DOHH2 (cell line): ENCODE results near the gene PRR23A.
"Not testable (repeated sequence)": the region's sequence is repeated elsewhere in the genome, so short reads cannot be mapped to it uniquely, and the experiment has no call there.

ENCODE experiments used
- H3F3A ChIP-seq: fragments of 200-600 bp; sonication (generic), shearing (Covaris generic); 2 replicates; pipeline ENCODE4 v1.6.0; 2016; ENCODE audit warnings: antibody characterized with exemption, mild to moderate bottlenecking; ENCODE audit not compliant: control insufficient read depth, insufficient read depth
- H3K27ac ChIP-seq: fragments of 200-600 bp; sonication (generic); 2 replicates; pipeline ENCODE4 v1.5.1; 2014; ENCODE audit warnings: low read depth, mild to moderate bottlenecking, low read length, moderate library complexity
- H3K27me3 ChIP-seq: fragments of 200-600 bp; sonication (generic); 2 replicates; pipeline ENCODE4 v1.6.1; 2014; ENCODE audit warnings: mild to moderate bottlenecking, low read length, mixed read lengths; ENCODE audit not compliant: control insufficient read depth
- H3K36me3 ChIP-seq: fragments of 200-600 bp; sonication (generic); 2 replicates; pipeline ENCODE4 v1.6.1; 2014; ENCODE audit warnings: mild to moderate bottlenecking, low read length, moderate library complexity, mixed read lengths; ENCODE audit not compliant: control insufficient read depth
- H3K4me1 ChIP-seq: fragments of 200-600 bp; sonication (generic); 2 replicates; pipeline ENCODE4 v1.6.1; 2014; ENCODE audit warnings: mild to moderate bottlenecking, low read length, mixed read lengths; ENCODE audit not compliant: control insufficient read depth
- H3K4me2 ChIP-seq: fragments of 200-600 bp; sonication (generic); 2 replicates; pipeline ENCODE4 v1.6.0; 2014; ENCODE audit warnings: mild to moderate bottlenecking, low read length, moderate library complexity
- H3K4me3 ChIP-seq: fragments of 200-600 bp; sonication (generic); 2 replicates; pipeline ENCODE4 v1.5.1; 2014; ENCODE audit warnings: mild to moderate bottlenecking, low read length, mixed read lengths
- H3K79me2 ChIP-seq: fragments of 200-600 bp; sonication (generic); 2 replicates; pipeline ENCODE4 v1.6.1; 2014; ENCODE audit warnings: mild to moderate bottlenecking, low read length, mixed read lengths; ENCODE audit not compliant: control insufficient read depth
- H3K9me2 ChIP-seq: fragments of 200-600 bp; sonication (generic); replicated peaks from 2 replicates; pipeline ENCODE4 v1.6.1; 2014; ENCODE audit warnings: mild to moderate bottlenecking, low read length, mixed read lengths; ENCODE audit not compliant: control insufficient read depth
- H3K9me3 ChIP-seq: fragments of 200-600 bp; sonication (generic); 2 replicates; pipeline ENCODE4 v1.6.1; 2014; ENCODE audit warnings: antibody characterized with exemption, low read length, mixed read lengths; ENCODE audit not compliant: control insufficient read depth, insufficient read depth
- H4K20me1 ChIP-seq: fragments of 200-600 bp; sonication (generic); 2 replicates; pipeline ENCODE4 v1.6.0; 2014; ENCODE audit warnings: low read depth, mild to moderate bottlenecking, antibody characterized with exemption, low read length, moderate library complexity; ENCODE audit not compliant: control insufficient read depth, insufficient read depth
- EZH2phosphoT487 ChIP-seq: fragments of 200-600 bp; sonication (generic); IDR thresholded peaks from 2 replicates; pipeline ENCODE4 v1.6.1; 2017; ENCODE audit warnings: borderline replicate concordance, mild to moderate bottlenecking, antibody characterized with exemption, low read length, moderate library complexity, mixed read lengths
- TF ChIP-seq, protein P1 (sequence below): fragments of 200-600 bp; sonication (generic); IDR thresholded peaks from one replicate; pipeline ENCODE4 v1.5.1; 2014; ENCODE audit warnings: antibody characterized with exemption, mild to moderate bottlenecking, low read depth, low read length; ENCODE audit not compliant: poor library complexity, severe bottlenecking

PRR23A gene

DNA sequence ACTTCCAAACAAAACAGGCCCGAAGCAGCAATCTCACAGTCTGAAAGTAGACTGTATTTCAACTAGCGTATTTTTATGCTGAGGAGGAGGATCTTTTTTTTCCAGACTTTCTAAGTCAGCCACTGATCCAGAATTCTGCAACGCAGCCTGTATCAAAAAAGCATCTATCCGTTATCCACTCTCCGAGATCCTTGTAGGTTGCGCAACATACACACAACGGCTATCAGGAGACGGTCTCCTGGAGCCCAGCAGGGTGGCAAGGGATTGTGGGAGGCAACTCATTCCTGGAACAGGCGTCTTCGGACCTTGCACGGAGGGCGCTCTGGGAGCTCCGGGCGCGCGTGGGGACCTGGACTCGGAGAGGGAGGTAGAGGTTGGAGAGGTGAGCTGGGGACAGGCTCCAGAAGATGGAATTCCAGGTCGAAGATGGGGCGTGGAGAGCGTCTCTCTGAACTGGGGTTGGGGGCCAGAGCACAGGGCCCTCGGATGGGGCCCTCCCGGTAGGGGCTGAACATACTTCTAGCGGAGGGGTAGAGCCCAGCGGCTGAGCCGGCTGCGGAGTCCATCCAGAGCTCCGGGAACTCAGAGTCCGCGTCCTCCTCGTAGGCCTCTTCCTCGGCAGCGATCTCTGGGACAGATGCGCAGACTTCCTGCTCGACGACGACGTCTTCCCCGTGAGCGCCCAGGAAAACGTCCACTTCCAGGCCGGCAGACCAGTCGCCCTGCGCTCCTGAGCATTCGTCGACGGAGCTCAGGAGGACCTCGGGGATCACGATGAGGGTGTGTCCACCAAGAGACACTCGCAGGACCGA is 37.7 kb upstream of the PRR23A start:
- Histone ChIP-seq H4K20me1 (no peaks in the 10 kb centered on the region), H3K27ac (no peak overlapping the region), H3K27me3 (peaks cover 7% of the 10 kb centered on the region), H3K4me3 (no peak overlapping the region), H3K4me2 (no peak overlapping the region), H3F3A (no peaks in the 10 kb centered on the region), H3K4me1 (no peaks in the 10 kb centered on the region), H3K9me2 (no peaks in the 10 kb centered on the region), H3K79me2 (no peaks in the 10 kb centered on the region), H3K9me3 (peaks cover 3% of the 10 kb centered on the region; the same call in 1 of the 2 replicates), H3K36me3 (no peaks in the 10 kb centered on the region)
- TF ChIP-seq EZH2phosphoT487 = no peak
- TF ChIP-seq, protein P1, sequence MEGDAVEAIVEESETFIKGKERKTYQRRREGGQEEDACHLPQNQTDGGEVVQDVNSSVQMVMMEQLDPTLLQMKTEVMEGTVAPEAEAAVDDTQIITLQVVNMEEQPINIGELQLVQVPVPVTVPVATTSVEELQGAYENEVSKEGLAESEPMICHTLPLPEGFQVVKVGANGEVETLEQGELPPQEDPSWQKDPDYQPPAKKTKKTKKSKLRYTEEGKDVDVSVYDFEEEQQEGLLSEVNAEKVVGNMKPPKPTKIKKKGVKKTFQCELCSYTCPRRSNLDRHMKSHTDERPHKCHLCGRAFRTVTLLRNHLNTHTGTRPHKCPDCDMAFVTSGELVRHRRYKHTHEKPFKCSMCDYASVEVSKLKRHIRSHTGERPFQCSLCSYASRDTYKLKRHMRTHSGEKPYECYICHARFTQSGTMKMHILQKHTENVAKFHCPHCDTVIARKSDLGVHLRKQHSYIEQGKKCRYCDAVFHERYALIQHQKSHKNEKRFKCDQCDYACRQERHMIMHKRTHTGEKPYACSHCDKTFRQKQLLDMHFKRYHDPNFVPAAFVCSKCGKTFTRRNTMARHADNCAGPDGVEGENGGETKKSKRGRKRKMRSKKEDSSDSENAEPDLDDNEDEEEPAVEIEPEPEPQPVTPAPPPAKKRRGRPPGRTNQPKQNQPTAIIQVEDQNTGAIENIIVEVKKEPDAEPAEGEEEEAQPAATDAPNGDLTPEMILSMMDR = no peak

DNA sequence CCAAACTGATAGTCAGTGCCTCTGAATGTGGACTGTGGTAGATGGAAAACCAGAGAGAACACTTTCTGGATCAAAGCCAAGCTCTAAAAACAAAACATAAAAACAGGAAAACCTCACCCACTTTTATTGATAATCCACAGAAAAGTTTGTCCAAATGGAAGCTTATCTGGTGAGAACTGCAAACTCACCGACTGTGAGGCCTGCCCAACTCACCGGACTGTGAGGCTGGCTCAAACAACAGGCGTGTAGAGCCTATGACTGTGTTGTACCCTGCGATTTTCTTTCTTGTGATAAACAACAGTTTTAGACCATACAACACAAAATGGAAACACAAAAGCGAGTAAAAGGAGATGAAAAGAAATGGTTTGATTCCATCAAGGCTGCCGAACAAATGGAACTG is 31.4 kb upstream of the PRR23A start:
- no peaks in the 10 kb centered on the region for H3K9me2 ChIP-seq

DNA sequence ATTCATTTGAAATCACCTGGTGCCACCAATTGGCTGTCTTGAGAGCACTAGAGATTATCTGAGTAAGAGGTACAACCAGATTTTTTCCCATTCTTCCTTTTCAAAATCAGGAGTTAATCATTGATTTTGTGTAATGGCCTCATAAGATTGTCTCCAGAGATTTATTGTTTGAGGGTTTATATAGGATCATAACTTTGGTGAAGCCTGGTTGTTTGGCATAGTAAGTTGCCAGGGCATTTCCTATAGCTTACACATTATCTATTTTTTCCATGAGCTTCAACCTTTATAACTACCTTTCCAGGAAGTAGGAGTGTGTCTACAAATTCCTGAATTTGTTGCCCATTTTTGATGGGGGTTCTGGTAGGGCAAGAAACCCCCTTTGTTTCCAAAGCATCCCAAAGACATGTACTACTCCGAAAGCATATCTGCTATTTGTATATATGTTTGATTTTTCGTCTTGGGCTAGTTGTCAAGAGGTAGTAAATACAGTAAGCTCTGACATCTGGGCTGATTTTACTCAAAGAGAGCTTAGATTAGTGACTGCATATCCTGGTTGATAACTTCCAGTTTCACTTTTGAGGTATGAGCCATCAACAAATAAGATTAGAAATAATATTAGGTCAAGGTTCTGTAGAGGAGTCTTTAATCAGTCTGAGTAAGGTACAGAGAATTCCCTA is 26.4 kb upstream of the PRR23A start:
- Histone ChIP-seq H3K4me1 (no peaks in the 10 kb centered on the region), H3K36me3 (no peaks in the 10 kb centered on the region), H3K79me2 (no peaks in the 10 kb centered on the region), H3K27me3 (no peaks in the 10 kb centered on the region), H3F3A (no peaks in the 10 kb centered on the region), H3K9me2 (no peaks in the 10 kb centered on the region), H3K4me2 (no peak overlapping the region), H3K9me3 (no peaks in the 10 kb centered on the region), H3K27ac (no peak overlapping the region), H3K4me3 (no peak overlapping the region), H4K20me1 (no peaks in the 10 kb centered on the region)
- TF ChIP-seq EZH2phosphoT487 = no peak
- TF ChIP-seq, protein P1 = no peak

More for the DNA sequence above, 31.4 kb upstream of the PRR23A start:
- H3K27ac ChIP-seq = no peak overlapping the region
- H3K27me3 ChIP-seq = peaks cover 12% of the 10 kb centered on the region
- no peaks in the 10 kb centered on the region for H4K20me1 ChIP-seq
- no peaks in the 10 kb centered on the region for H3K9me3 ChIP-seq
- H3K36me3 ChIP-seq = no peaks in the 10 kb centered on the region
- no peaks in the 10 kb centered on the region for H3F3A ChIP-seq
- TF ChIP-seq, protein P1 = no peak
- TF ChIP-seq EZH2phosphoT487 = no peak
- no peak overlapping the region for H3K4me3 ChIP-seq
- H3K4me1 ChIP-seq = no peaks in the 10 kb centered on the region
- H3K79me2 ChIP-seq = no peaks in the 10 kb centered on the region
- no peak overlapping the region for H3K4me2 ChIP-seq

DNA sequence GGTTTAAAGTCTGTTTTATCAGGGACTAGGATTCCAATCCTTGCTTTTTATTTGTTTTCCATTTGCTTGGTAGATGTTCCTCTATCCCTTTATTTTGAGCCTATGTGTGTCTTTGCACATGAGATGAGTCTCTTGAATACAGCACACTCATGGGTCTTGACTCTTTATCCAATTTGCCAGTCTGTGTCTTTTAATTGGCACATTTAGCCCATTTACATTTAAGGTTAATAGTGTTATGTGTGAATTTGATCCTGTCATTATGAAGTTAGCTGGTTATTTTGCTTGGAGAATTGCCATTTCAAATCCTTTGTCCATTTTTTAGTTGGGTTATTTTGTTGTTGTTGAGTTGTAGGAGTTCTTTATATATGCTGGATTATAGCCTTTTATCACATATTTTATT is 24.5 kb upstream of the PRR23A start:
- not testable (repeated sequence) for H3K27me3 ChIP-seq, H3K79me2 ChIP-seq, H3K9me3 ChIP-seq, H3K27ac ChIP-seq, H3K4me1 ChIP-seq, H4K20me1 ChIP-seq, H3K9me2 ChIP-seq, H3K36me3 ChIP-seq, H3F3A ChIP-seq, H3K4me2 ChIP-seq, H3K4me3 ChIP-seq
